Measurements from ENCODE around the gene GIGYF2. TPM values are rescaled to one million over a fixed set of nuclear protein-coding genes. Genes with fewer than 3 reads are reported as not detected.
A peak's percentile ranks its signal among the peaks of the same experiment; 100 is the strongest.

The GIGYF2 gene
- total and polyA plus RNA-seq, 5 donors from 2014 or later = 15.2 to 75.6 (median 19.3) TPM

- no peak for ATAC-seq (ENCODE audit: low read depth in 2 of 2)
- no peak for DNase-seq
- Histone ChIP-seq H3K36me3 (ENCODE audit: control insufficient read depth, insufficient read depth, low read length) (no peaks in the 10 kb centered on the region), H3K4me1 (ENCODE audit: control insufficient read depth, insufficient read depth, low read length, poor library complexity, severe bottlenecking) (no peaks in the 10 kb centered on the region), H3K27ac (ENCODE audit: insufficient read depth, low read length, poor library complexity, severe bottlenecking) (no peak overlapping the region), H3K9me3 (ENCODE audit: control insufficient read depth in 2 of 2, low read length in 2 of 2) (no peaks in the 10 kb centered on the region), H3K27me3 (ENCODE audit: control insufficient read depth, insufficient read depth, low read length) (no peaks in the 10 kb centered on the region), H3K4me3 (ENCODE audit: low read depth, low read length) (no peak overlapping the region)
- Mint-ChIP-seq H3K27ac (no peak overlapping the region), H3K27me3 (no peaks in the 10 kb centered on the region), H3K9me3 (peaks cover 0 to 1% (median 0%) of the 10 kb centered on the region in 7 donors), H3K36me3 (no peaks in the 10 kb centered on the region), H3K4me1 (no peaks in the 10 kb centered on the region), H3K4me3 (no peak overlapping the region)
Observed at GRCh38 chr2:232888839-232889529, 191.9 kb downstream of the GIGYF2 start.

GRCh38 chr2:232889876-232890401, 192.8 kb downstream of the GIGYF2 start:
- Histone ChIP-seq H3K9me3 (ENCODE audit: control insufficient read depth in 2 of 2, low read length in 2 of 2) (no peaks in the 10 kb centered on the region), H3K4me3 (ENCODE audit: low read depth, low read length) (no peak overlapping the region), H3K27ac (ENCODE audit: insufficient read depth, low read length, poor library complexity, severe bottlenecking) (no peak overlapping the region), H3K27me3 (ENCODE audit: control insufficient read depth, insufficient read depth, low read length) (no peaks in the 10 kb centered on the region), H3K36me3 (ENCODE audit: control insufficient read depth, insufficient read depth, low read length) (no peaks in the 10 kb centered on the region), H3K4me1 (ENCODE audit: control insufficient read depth, insufficient read depth, low read length, poor library complexity, severe bottlenecking) (no peaks in the 10 kb centered on the region)
- Mint-ChIP-seq H3K4me1 (no peaks in the 10 kb centered on the region), H3K27me3 (no peaks in the 10 kb centered on the region), H3K4me3 (no peak overlapping the region), H3K9me3 (peaks cover 0 to 1% (median 0%) of the 10 kb centered on the region in 7 donors), H3K27ac (no peak overlapping the region), H3K36me3 (no peaks in the 10 kb centered on the region)
- no peak for ATAC-seq (ENCODE audit: low read depth in 2 of 2)
- no peak for DNase-seq

DNA sequence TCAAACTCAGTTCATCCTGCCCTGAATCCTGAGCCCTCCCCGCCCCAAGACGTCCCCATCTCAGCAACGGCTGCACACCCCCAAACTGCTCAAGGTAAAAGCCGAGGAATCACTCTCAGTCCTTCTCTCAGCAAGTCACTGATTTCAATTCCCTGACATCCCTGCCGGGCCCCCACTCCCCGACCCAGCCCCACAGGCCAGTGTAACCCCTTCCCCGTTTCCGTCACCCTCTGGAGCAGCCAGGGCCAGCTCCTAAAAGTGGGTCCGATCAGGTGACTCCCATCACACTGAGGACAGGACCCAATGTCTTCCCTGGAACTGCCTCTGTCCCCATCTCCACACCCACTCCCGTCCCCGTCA, 193.4 kb downstream of the GIGYF2 start:
- no peaks in the 10 kb centered on the region for H3K36me3 Mint-ChIP-seq

DNA sequence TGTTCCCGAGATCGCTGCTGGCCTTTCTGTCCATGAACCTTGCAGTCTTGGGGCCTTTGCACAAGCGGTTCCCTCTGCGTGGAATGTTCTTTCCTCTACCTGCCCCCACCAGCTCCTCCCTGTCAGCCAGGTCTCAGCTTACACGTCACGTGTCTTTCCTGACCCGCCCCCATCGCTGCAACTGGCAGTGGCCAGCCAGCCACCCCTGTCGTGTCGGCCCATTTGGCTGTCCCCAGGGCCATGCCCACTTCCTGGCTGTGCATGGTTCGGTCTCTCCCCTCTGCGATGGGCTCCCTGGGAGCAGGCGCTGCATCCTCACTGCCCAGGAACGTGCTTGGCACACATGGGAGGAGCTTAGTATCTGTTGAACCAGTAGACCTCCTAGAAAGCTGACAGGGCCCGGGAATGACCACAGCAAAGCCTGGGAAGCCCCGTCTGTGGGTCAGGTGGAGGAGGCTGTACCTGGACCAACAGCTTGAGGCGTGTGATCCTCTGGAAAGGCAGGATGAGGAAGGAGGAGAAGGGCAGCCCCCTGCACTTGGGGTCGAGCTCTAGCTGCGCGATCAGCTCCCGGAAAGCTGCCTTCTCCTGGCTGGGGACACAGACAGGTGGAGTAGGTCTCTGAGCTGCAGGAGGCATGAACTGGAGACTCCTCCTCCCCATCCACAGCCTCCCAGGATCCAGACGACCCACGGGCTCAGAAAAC, 193.9 kb downstream of the GIGYF2 start:
- Mint-ChIP-seq H3K9me3 (peaks cover 0 to 1% (median 0%) of the 10 kb centered on the region in 7 donors), H3K27ac (no peak overlapping the region), H3K36me3 (no peaks in the 10 kb centered on the region), H3K4me1 (no peaks in the 10 kb centered on the region), H3K4me3 (no peak overlapping the region), H3K27me3 (no peaks in the 10 kb centered on the region)
- Histone ChIP-seq H3K27ac (ENCODE audit: insufficient read depth, low read length, poor library complexity, severe bottlenecking) (no peak overlapping the region), H3K36me3 (ENCODE audit: control insufficient read depth, insufficient read depth, low read length) (no peaks in the 10 kb centered on the region), H3K4me1 (ENCODE audit: control insufficient read depth, insufficient read depth, low read length, poor library complexity, severe bottlenecking) (no peaks in the 10 kb centered on the region), H3K9me3 (ENCODE audit: control insufficient read depth in 2 of 2, low read length in 2 of 2) (no peaks in the 10 kb centered on the region), H3K27me3 (ENCODE audit: control insufficient read depth, insufficient read depth, low read length) (no peaks in the 10 kb centered on the region), H3K4me3 (ENCODE audit: low read depth, low read length) (no peak overlapping the region)
- DNase-seq = no peak
- no peak for ATAC-seq (ENCODE audit: low read depth in 2 of 2)

More for the DNA sequence above, 193.4 kb downstream of the GIGYF2 start:
- H3K4me3 Mint-ChIP-seq = no peak overlapping the region
- Histone ChIP-seq H3K27me3 (ENCODE audit: control insufficient read depth, insufficient read depth, low read length) (no peaks in the 10 kb centered on the region), H3K36me3 (ENCODE audit: control insufficient read depth, insufficient read depth, low read length) (no peaks in the 10 kb centered on the region), H3K9me3 (ENCODE audit: control insufficient read depth in 2 of 2, low read length in 2 of 2) (no peaks in the 10 kb centered on the region), H3K4me1 (ENCODE audit: control insufficient read depth, insufficient read depth, low read length, poor library complexity, severe bottlenecking) (no peaks in the 10 kb centered on the region), H3K27ac (ENCODE audit: insufficient read depth, low read length, poor library complexity, severe bottlenecking) (no peak overlapping the region), H3K4me3 (ENCODE audit: low read depth, low read length) (no peak overlapping the region)
- no peaks in the 10 kb centered on the region for H3K4me1 Mint-ChIP-seq
- DNase-seq (no peak), ATAC-seq (ENCODE audit: low read depth in 2 of 2) (no peak)
- no peak overlapping the region for H3K27ac Mint-ChIP-seq
- no peaks in the 10 kb centered on the region for H3K27me3 Mint-ChIP-seq
- H3K9me3 Mint-ChIP-seq = peaks cover 0 to 1% (median 0%) of the 10 kb centered on the region in 7 donors

GRCh38 chr2:232891621-232892071, 194.5 kb downstream of the GIGYF2 start:
- no peaks in the 10 kb centered on the region for H3K36me3 Mint-ChIP-seq
- peaks cover 0 to 1% (median 0%) of the 10 kb centered on the region in 7 donors for H3K9me3 Mint-ChIP-seq
- ATAC-seq (ENCODE audit: low read depth in 2 of 2) (no peak), DNase-seq (no peak)
- Histone ChIP-seq H3K36me3 (ENCODE audit: control insufficient read depth, insufficient read depth, low read length) (no peaks in the 10 kb centered on the region), H3K27ac (ENCODE audit: insufficient read depth, low read length, poor library complexity, severe bottlenecking) (no peak overlapping the region), H3K9me3 (ENCODE audit: control insufficient read depth in 2 of 2, low read length in 2 of 2) (no peaks in the 10 kb centered on the region), H3K27me3 (ENCODE audit: control insufficient read depth, insufficient read depth, low read length) (no peaks in the 10 kb centered on the region), H3K4me3 (ENCODE audit: low read depth, low read length) (no peak overlapping the region), H3K4me1 (ENCODE audit: control insufficient read depth, insufficient read depth, low read length, poor library complexity, severe bottlenecking) (no peaks in the 10 kb centered on the region)
- no peaks in the 10 kb centered on the region for H3K27me3 Mint-ChIP-seq
- no peaks in the 10 kb centered on the region for H3K4me1 Mint-ChIP-seq
- H3K4me3 Mint-ChIP-seq = no peak overlapping the region
- H3K27ac Mint-ChIP-seq = peak overlapping the region in 1 of 3 donors; percentile 12

- H3K9me3 Mint-ChIP-seq = peaks cover 0 to 1% (median 0%) of the 10 kb centered on the region in 7 donors
- H3K27me3 ChIP-seq (ENCODE audit: control insufficient read depth, insufficient read depth, low read length) = no peaks in the 10 kb centered on the region
Observed at GRCh38 chr2:232892221-232892620, 195.1 kb downstream of the GIGYF2 start.

DNA sequence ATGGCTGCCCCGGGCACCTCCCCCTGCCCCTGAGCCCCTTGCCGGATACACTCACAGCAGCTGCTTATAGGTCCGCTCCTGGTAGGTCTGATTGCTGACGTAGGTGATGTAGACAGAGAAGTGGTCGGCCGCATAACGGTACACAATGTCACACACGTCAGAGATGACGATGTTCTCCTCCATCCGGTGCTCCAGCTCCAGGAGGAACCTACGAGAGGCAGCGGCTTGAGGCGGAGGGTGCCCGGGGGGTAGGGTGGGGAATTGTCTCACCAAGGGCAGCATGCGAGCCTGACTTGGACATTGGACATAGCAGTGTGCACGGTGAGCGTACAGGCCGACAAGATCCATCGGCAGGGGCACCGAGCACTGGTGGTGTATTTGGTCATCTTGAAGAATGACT, 195.7 kb downstream of the GIGYF2 start:
- no peaks in the 10 kb centered on the region for H3K4me1 ChIP-seq (ENCODE audit: control insufficient read depth, insufficient read depth, low read length, poor library complexity, severe bottlenecking)
- H3K9me3 ChIP-seq (ENCODE audit: control insufficient read depth in 2 of 2, low read length in 2 of 2) = no peaks in the 10 kb centered on the region
- H3K27me3 ChIP-seq (ENCODE audit: control insufficient read depth, insufficient read depth, low read length) = no peaks in the 10 kb centered on the region
- DNase-seq (no peak), ATAC-seq (ENCODE audit: low read depth in 2 of 2) (no peak)
- H3K27ac ChIP-seq (ENCODE audit: insufficient read depth, low read length, poor library complexity, severe bottlenecking) = no peak overlapping the region
- no peaks in the 10 kb centered on the region for H3K36me3 Mint-ChIP-seq
- no peaks in the 10 kb centered on the region for H3K27me3 Mint-ChIP-seq
- H3K36me3 ChIP-seq (ENCODE audit: control insufficient read depth, insufficient read depth, low read length) = no peaks in the 10 kb centered on the region
- H3K4me3 ChIP-seq (ENCODE audit: low read depth, low read length) = no peak overlapping the region
- no peak overlapping the region for H3K4me3 Mint-ChIP-seq
- H3K4me1 Mint-ChIP-seq = no peaks in the 10 kb centered on the region
- H3K27ac Mint-ChIP-seq = no peak overlapping the region
- H3K9me3 Mint-ChIP-seq = peaks cover 0 to 1% (median 0%) of the 10 kb centered on the region in 7 donors

More at GRCh38 chr2:232892221-232892620, 195.1 kb downstream of the GIGYF2 start:
- Histone ChIP-seq H3K4me1 (ENCODE audit: control insufficient read depth, insufficient read depth, low read length, poor library complexity, severe bottlenecking) (no peaks in the 10 kb centered on the region), H3K27ac (ENCODE audit: insufficient read depth, low read length, poor library complexity, severe bottlenecking) (no peak overlapping the region), H3K9me3 (ENCODE audit: control insufficient read depth in 2 of 2, low read length in 2 of 2) (no peaks in the 10 kb centered on the region), H3K4me3 (ENCODE audit: low read depth, low read length) (no peak overlapping the region), H3K36me3 (ENCODE audit: control insufficient read depth, insufficient read depth, low read length) (no peaks in the 10 kb centered on the region)
- no peaks in the 10 kb centered on the region for H3K27me3 Mint-ChIP-seq
- no peaks in the 10 kb centered on the region for H3K36me3 Mint-ChIP-seq
- no peak overlapping the region for H3K27ac Mint-ChIP-seq
- H3K4me3 Mint-ChIP-seq = no peak overlapping the region
- no peaks in the 10 kb centered on the region for H3K4me1 Mint-ChIP-seq
- DNase-seq = no peak
- ATAC-seq (ENCODE audit: low read depth in 2 of 2) = no peak
